Left renal cortex interstitium (tissue), 4 donors: ENCODE data around the gene PCSK2. TPM values are rescaled to one million over a fixed set of nuclear protein-coding genes. Genes with fewer than 3 reads are reported as not detected.

Experiments
- DNase-seq, 4 donors: peaks; one replicate each; pipeline ENCODE4 v3.0.0-alpha.2; 2013; ENCODE audit warnings: low read depth in 4 of 4, low spot score in 2 of 4, missing footprints in 1 of 4
- polyA plus RNA-seq, 4 donors: library from polyadenylated mRNA; unstranded; fragments of 120-200 nt; gene quantifications; one replicate each; pipeline ENCODE4 v1.2.1, GENCODE V29; 2013; ENCODE audit not compliant: insufficient read length in 4 of 4

Gene PCSK2
- polyA plus RNA-seq, 4 donors = 0.72 to 0.81 (median 0.76) TPM

DNA sequence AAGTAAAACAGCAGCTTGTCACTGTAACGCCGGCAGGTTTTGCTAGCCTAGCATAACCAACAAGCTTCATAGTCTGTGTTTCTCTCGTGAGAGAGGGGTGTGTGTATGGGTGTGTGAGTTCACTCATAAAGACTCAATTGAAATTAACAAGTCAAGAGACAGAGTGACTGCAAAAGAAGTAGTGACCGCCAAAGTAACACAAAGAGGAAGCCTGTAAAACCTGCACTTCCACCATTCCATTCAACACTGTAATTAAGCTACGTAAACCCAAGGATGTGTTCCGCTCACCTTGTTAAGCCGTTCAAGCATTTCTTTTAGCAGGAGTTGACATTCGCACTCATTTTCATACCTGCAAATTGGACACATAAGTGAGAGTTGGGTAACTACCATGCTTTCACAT is 297.7 kb downstream of the PCSK2 start:
- no peak for DNase-seq

DNA sequence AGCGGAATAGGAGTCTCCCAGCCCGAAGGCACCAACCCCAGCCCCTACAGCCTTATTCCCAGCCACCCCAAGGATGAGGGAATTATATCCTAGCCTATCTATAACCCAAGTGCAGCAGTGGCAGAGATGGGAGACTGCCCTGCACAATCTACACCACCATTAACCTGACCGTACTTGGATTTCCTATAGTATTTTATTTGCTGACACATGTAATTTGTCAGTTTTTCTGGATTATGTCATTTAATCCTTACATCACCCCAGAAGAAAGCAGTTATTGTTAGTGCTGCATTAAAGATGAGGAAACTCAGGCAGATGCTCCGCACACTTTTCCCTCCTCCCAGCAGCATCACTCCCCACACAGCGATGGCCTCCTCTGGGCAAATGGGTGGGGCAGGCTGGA is 298.3 kb downstream of the PCSK2 start:
- DNase-seq = no peak

DNA sequence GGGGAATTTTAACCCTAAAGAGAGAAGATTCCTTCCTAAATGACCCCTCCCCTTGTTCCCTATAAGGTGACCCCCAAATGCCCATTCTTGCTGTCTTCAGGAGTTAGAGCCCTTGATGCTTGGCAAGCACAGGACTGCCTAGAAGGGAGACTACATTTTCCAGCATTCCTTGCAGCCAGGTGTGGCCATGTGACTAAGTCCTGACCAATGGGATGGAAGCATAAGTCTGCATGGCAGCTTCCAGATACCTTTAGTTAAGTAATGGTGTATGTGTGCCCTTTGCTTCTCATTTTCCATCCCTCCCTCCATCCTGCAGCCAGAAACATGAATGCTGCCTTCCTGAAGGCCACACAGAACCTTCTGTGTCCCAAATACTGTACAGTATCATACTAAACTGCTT is 298.8 kb downstream of the PCSK2 start:
- DNase-seq = no peak

DNA sequence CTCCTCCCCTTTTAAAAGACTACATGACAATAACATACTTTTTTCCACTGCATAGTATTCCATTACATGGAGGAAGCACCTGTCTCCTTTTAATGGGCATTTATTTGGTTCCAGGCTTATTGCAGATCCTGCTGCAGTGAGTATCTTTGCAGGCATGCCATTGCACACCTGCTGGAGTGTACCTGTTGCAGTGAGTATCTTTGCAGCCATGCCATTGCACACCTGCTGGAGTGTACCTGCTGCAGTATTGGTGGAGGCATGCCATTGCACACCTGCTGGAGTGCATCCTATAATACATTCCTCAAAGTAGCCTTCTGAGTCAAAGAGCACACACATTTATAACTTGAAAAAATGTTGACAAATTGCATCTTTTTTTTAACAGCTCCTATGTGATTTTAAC is 302.7 kb downstream of the PCSK2 start:
- DNase-seq = no peak

DNA sequence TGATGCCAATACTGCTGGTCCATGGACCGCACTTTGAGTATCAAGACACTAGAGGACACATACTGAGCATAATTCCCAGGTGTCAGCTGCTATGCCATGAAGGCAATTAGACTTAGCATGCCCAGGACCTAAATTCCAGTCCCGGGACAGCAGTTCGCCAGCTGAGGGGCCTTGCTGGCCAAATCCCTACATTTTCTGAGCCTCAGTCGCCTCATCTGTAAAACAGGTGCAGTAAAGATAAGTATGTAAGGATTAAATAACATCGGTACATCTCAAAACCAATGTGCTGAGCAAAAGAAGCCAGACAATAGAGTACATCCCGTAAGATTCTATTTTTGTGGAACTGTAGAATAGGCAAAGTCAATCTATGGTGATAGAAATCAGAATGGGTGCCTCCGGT is 303.3 kb downstream of the PCSK2 start:
- no peak for DNase-seq

DNA sequence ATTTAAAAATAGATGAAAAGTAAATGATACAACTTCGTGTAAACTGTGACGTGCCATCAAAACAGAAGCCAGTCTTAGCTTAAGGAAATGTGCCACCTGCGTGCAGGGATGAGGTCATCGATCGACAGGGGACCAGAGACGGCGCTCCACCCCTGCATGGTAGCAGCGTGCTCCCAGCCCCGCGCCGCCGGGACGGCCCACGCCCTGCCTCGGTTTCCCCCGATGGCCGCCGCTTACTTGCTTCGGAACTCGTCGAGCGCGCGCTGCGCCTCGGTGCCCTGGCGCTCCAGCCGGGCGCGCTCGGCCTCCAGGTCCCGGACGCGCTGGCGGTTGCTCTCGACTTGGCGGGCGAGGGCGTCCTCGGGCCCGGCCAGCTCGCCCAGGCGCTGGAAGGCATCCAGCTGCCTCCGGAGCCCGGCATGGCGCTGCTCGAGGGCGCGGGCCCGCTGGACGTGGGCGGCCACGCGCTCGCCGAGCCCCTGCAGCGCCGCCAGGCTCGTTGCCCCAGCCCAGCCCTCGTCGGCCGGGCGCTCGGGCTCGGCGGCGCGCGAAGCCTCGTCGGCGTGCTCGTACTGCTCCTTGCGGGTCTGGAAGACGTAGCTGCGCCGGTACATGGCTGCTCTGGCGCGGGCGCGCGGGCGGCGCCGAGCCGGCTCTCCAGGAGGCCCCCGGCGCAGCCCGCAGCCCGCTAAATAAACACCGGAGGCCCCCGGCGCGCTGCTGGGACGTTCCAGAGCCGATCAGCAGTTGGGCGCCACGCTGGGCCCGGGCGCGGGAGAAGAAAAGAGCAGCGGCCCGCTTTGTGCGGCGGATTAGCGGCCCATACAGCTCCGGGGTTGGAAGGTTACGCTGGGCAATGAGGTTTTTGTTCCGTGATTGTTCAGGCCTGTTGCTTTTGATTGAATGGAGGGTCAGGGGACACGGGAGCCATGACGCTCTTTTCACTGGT is 304.1 kb downstream of the PCSK2 start, which contains the start of gene BFSP1:
TSS of gene BFSP1 (minus strand) at position 664 of the 949 bp plus-strand sequence. CDS start at position 614, 50 bp downstream.
- peak in 2 of 4 donors; percentile 29 to 55 for DNase-seq

DNA sequence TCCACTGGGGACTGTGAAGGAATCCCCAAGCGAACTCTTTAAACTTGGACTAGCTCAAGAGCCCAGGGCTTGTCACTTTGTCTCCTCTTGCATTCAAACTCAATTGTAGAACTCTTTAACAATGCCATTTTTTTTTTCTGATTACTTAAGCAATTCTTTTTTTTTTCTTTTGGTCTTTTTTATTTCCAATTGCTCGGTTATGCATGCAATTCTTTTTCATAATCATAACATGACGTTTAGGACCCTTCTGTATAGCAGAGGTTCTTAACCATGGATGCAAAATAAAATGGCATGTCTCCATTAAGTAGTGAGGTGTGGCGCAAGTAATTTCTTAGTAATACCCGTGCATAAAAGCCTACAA is 304.8 kb downstream of the PCSK2 start:
- DNase-seq = no peak

DNA sequence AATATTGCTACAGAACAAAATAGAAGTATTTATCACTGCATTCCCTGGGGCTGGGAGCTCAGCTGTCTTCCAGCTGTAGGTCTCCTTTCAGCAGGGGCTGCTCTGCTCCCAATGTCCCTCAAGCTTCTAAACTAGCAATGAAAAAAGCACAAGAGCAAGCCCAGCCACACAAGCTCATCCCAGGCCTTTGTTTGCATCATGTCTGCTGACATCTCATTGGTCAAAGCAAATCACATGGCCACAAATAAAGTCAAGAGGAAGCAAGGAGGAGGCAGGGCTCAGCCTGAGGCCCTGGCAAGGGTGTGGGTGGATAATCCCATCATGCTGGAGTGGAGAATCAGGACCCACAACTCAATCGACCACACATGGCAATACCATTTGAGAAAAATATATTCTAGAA is 306.6 kb downstream of the PCSK2 start:
- no peak for DNase-seq

DNA sequence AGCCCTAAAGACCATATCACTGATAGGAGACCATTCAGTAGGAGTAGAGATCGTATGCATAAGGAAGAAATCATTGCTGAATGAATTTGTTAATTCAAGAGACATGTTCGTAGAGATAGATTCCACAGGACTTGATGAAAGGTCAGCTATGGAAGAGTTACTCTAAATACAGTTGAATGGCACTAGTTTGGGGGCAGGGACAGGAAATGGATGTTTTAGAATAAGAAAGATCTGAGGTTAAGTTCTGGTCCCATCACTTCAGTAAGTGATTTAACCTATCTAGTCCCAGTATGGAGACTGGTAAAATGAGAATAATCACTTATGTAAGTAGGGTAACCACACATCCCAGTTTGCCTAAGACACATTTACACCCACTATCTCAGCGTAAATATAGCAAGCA is 307.2 kb downstream of the PCSK2 start:
- no peak for DNase-seq
